H1 (cell line): Measurements from ENCODE around the gene TXNRD3. TPM values are rescaled to one million over a fixed set of nuclear protein-coding genes. Genes with fewer than 3 reads are reported as not detected.
A peak's percentile ranks its signal among the peaks of the same experiment; 100 is the strongest.

Source experiments
- CTCF ChIA-PET: fragments of 300-600 bp; sonication (Branson Sonifier 250); formaldehyde crosslinking; loops from one replicate; lab custom pipeline; 2021; ENCODE audit not compliant: partially characterized antibody; lab: Charles Lee
- POLR2A ChIA-PET: fragments of 300-600 bp; sonication (Branson Sonifier 250); formaldehyde crosslinking; loops from one replicate; lab custom pipeline; 2021; ENCODE audit warnings: inconsistent platforms; ENCODE audit not compliant: partially characterized antibody; lab: Charles Lee
- DNase-seq, 2 experiments: peaks; one replicate each; pipeline versions ENCODE4 v3.0.0 to v3.0.0-alpha.2; 2010 to 2022; ENCODE audit warnings: low spot score in 2 of 2, low read depth in 1 of 2, mixed read lengths in 1 of 2
- FAIRE-seq: peaks from 2 replicates; lab custom pipeline; 2011; peaks lifted over from hg19 to GRCh38; lab: Jason Lieb, UNC
- H2AFZ ChIP-seq: 2 replicates; pipeline ENCODE4 v1.8.1; 2012; ENCODE audit warnings: low read length, inconsistent platforms
- H2AK5ac ChIP-seq: 2 replicates; pipeline ENCODE4 v1.6.1; 2013; ENCODE audit warnings: low read depth, low read length
- H2BK120ac ChIP-seq: replicated peaks from 2 replicates; pipeline ENCODE3; 2013; ENCODE audit warnings: low read depth, low read length, inconsistent platforms
- H2BK12ac ChIP-seq: 2 replicates; pipeline ENCODE4 v1.6.1; 2013; ENCODE audit warnings: low read depth, low read length
- H2BK15ac ChIP-seq: 2 replicates; pipeline ENCODE4 v1.6.1; 2013; ENCODE audit warnings: low read length
- H2BK20ac ChIP-seq: 2 replicates; pipeline ENCODE4 v1.6.1; 2013; ENCODE audit warnings: low read length
- H2BK5ac ChIP-seq: 2 replicates; pipeline ENCODE4 v1.6.1; 2013; ENCODE audit warnings: low read depth, low read length
- H3K14ac ChIP-seq: 2 replicates; pipeline ENCODE4 v1.6.1; 2013; ENCODE audit warnings: inconsistent platforms; ENCODE audit not compliant: insufficient read length
- H3K18ac ChIP-seq: 2 replicates; pipeline ENCODE4 v1.6.1; 2013; ENCODE audit warnings: low read length; ENCODE audit errors: extremely low read depth
- H3K23ac ChIP-seq: 2 replicates; pipeline ENCODE4 v1.6.1; 2013; ENCODE audit warnings: inconsistent platforms; ENCODE audit not compliant: insufficient read length
- H3K23me2 ChIP-seq: 2 replicates; pipeline ENCODE4 v1.6.1; 2013; ENCODE audit warnings: low read depth, low read length
- H3K27ac ChIP-seq: 2 replicates; pipeline ENCODE4 v1.6.1; 2011; ENCODE audit warnings: low read depth, low read length, inconsistent platforms
- H3K27me3 ChIP-seq, 4 experiments: replicated peaks in 1 of 4; 1 replicate in 1 of 4; 2 replicates in 3 of 4; pipeline versions ENCODE4 v1.6.1 to v1.8.1; 2011 to 2013; ENCODE audit warnings: low read length in 3 of 4, mild to moderate bottlenecking in 3 of 4, inconsistent platforms in 2 of 4, mixed read lengths in 2 of 4, moderate library complexity in 1 of 4; ENCODE audit not compliant: control insufficient read depth in 3 of 4, insufficient read depth in 3 of 4; ENCODE audit errors: extremely low read depth in 1 of 4
- H3K36me3 ChIP-seq, 4 experiments: 2 replicates each; pipeline versions ENCODE4 v1.6.1 to v1.8.1; 2011 to 2013; ENCODE audit warnings: mild to moderate bottlenecking in 4 of 4, low read length in 3 of 4, moderate library complexity in 2 of 4, control low read depth in 1 of 4, inconsistent platforms in 1 of 4; ENCODE audit not compliant: insufficient read depth in 4 of 4, control insufficient read depth in 2 of 4
- H3K4ac ChIP-seq: replicated peaks from 2 replicates; pipeline ENCODE3; 2013; ENCODE audit warnings: low read length, low read depth, mixed read lengths, inconsistent platforms; ENCODE audit not compliant: insufficient read length
- H3K4me1 ChIP-seq, 4 experiments: replicated peaks in 1 of 4; 1 replicate in 1 of 4; 2 replicates in 3 of 4; pipeline versions ENCODE4 v1.6.1 to v1.8.1; 2011 to 2013; ENCODE audit warnings: low read length in 3 of 4, inconsistent platforms in 2 of 4, mixed read lengths in 1 of 4; ENCODE audit not compliant: insufficient read depth in 4 of 4, control insufficient read depth in 3 of 4
- H3K4me2 ChIP-seq, 2 experiments: 2 replicates each; pipeline versions ENCODE4 v1.6.1 to v1.8.1; 2011 to 2013; ENCODE audit warnings: low read depth in 2 of 2, low read length in 2 of 2, control low read depth in 1 of 2, inconsistent platforms in 1 of 2, mild to moderate bottlenecking in 1 of 2; ENCODE audit not compliant: insufficient read depth in 1 of 2
- H3K4me3 ChIP-seq, 4 experiments: fragments of 200-600, 300-600 bp in 1 of 4; sonication (generic), shearing (Covaris generic), sonication (Bioruptor Twin) in 1 of 4; 2 replicates each; pipeline versions ENCODE4 v1.5.1 to v1.8.1; 2011 to 2016; ENCODE audit warnings: low read length in 4 of 4, low read depth in 3 of 4, control low read depth in 2 of 4, inconsistent platforms in 2 of 4, mild to moderate bottlenecking in 2 of 4, mixed read lengths in 1 of 4, moderate library complexity in 1 of 4; ENCODE audit not compliant: insufficient read depth in 2 of 4; ENCODE audit errors: extremely low read depth in 1 of 4
- H3K56ac ChIP-seq: replicated peaks from 2 replicates; pipeline ENCODE3; 2013; ENCODE audit warnings: low read depth, mild to moderate bottlenecking, mixed read lengths, low read length, inconsistent platforms; ENCODE audit not compliant: insufficient read length
- H3K79me1 ChIP-seq: 2 replicates; pipeline ENCODE4 v1.6.1; 2013; ENCODE audit warnings: low read depth, low read length, control low read depth
- H3K79me2 ChIP-seq, 2 experiments: 2 replicates each; pipeline versions ENCODE4 v1.6.1 to v1.8.1; 2012 to 2013; ENCODE audit warnings: low read length in 2 of 2, mild to moderate bottlenecking in 2 of 2, inconsistent platforms in 1 of 2; ENCODE audit not compliant: insufficient read depth in 2 of 2, control insufficient read depth in 1 of 2
- H3K9ac ChIP-seq, 4 experiments: replicated peaks in 1 of 4; 1 replicate in 1 of 4; 2 replicates in 3 of 4; pipeline versions ENCODE4 v1.6.1 to v1.8.1; 2011 to 2013; ENCODE audit warnings: low read depth in 3 of 4, low read length in 3 of 4, control low read depth in 2 of 4, mild to moderate bottlenecking in 2 of 4, moderate library complexity in 2 of 4, inconsistent platforms in 1 of 4; ENCODE audit errors: extremely low read depth in 1 of 4
- H3K9me3 ChIP-seq, 2 experiments: 2 replicates each; pipeline versions ENCODE4 v1.6.1 to v1.8.1; 2012 to 2013; ENCODE audit warnings: mild to moderate bottlenecking in 2 of 2, moderate library complexity in 2 of 2, control low read depth in 1 of 2, inconsistent platforms in 1 of 2, low read depth in 1 of 2, low read length in 1 of 2, mixed read lengths in 1 of 2; ENCODE audit not compliant: insufficient read depth in 2 of 2
- H4K20me1 ChIP-seq, 2 experiments: replicated peaks in 1 of 2; 2 replicates each; pipeline versions ENCODE3 to v1.8.1; 2011 to 2013; ENCODE audit warnings: inconsistent platforms in 2 of 2, low read length in 2 of 2, mild to moderate bottlenecking in 1 of 2; ENCODE audit not compliant: insufficient read depth in 2 of 2, control insufficient read depth in 1 of 2
- H4K5ac ChIP-seq: 2 replicates; pipeline ENCODE4 v1.6.1; 2013; ENCODE audit warnings: low read length, low read depth, mixed read lengths, inconsistent platforms; ENCODE audit not compliant: insufficient read length
- H4K8ac ChIP-seq: 2 replicates; pipeline ENCODE4 v1.8.0; 2013; ENCODE audit warnings: mild to moderate bottlenecking, moderate library complexity, low read length, inconsistent platforms; ENCODE audit not compliant: insufficient read depth; ENCODE audit errors: extremely low read depth
- H4K91ac ChIP-seq: replicated peaks from 2 replicates; pipeline ENCODE3; 2013; ENCODE audit warnings: low read length, mixed read lengths, inconsistent platforms; ENCODE audit not compliant: insufficient read length
- CHD2 ChIP-seq: IDR thresholded peaks from 2 replicates; pipeline ENCODE4 v1.6.1; 2012; ENCODE audit warnings: low read length, improper control_type of control experiment
- CTCF ChIP-seq, 3 experiments: IDR thresholded peaks; 1 replicate in 2 of 3; 2 replicates in 1 of 3; pipeline versions ENCODE4 v1.5.1 to v1.6.1; 2011; ENCODE audit warnings: low read length in 3 of 3, mild to moderate bottlenecking in 3 of 3, inconsistent platforms in 2 of 3, low read depth in 1 of 3, moderate library complexity in 1 of 3; ENCODE audit not compliant: insufficient read depth in 1 of 3; ENCODE audit errors: control extremely low read depth in 1 of 3
- RAD21 ChIP-seq, 2 experiments: IDR thresholded peaks in 1 of 2; conservative IDR thresholded peaks in 1 of 2; 2 replicates each; pipeline ENCODE4 v1.6.1; 2011; ENCODE audit warnings: low read depth in 2 of 2, low read length in 2 of 2, improper control_type of control experiment in 1 of 2, inconsistent platforms in 1 of 2, mild to moderate bottlenecking in 1 of 2, moderate library complexity in 1 of 2
- TBP ChIP-seq: IDR thresholded peaks from 2 replicates; pipeline ENCODE4 v1.6.1; 2011; ENCODE audit warnings: low read depth, low read length, improper control_type of control experiment
- WGBS, 2 experiments: shearing (Covaris generic) in 1 of 2; methylation state at CpG; one replicate each; pipeline versions ENCODE4 v1.1.6 to v1.1.7; 2013 to 2015; ENCODE audit warnings: low lambda C conversion rate in 2 of 2, mixed read lengths in 2 of 2, inconsistent platforms in 1 of 2, low coverage in 1 of 2, missing lambda C conversion rate in 1 of 2; ENCODE audit not compliant: insufficient replicate concordance in 2 of 2, insufficient coverage in 1 of 2, insufficient read length in 1 of 2; ENCODE audit errors: extremely low coverage in 1 of 2, missing lambda C conversion rate in 1 of 2; 5-methylcytosine and 5-hydroxymethylcytosine counted together
- polyA plus RNA-seq, 7 experiments: library from polyadenylated mRNA; depleted of rRNA in 3 of 7; stranded (reverse) in 5 of 7; unstranded in 2 of 7; fragments of >200 nt in 5 of 7; fragments of 200-250 nt in 2 of 7; gene quantifications; 1 replicate in 5 of 7; 2 replicates in 1 of 7; 4 replicates in 1 of 7; pipeline versions ENCODE4 v1.2.1 to v1.2.3, GENCODE V29; 2011 to 2013; ENCODE audit warnings: missing spikeins in 2 of 7, mixed read lengths in 2 of 7
- total RNA-seq: library from RNA; stranded (reverse); fragmentation: NEBNext Ultra II Directional; extraction: Animal tissue kit (Norgen Biotek cat#: 25700); gene quantifications from 2 replicates; pipeline ENCODE4 v1.2.1, GENCODE V29; 2021

The TXNRD3 gene
- total and polyA plus RNA-seq, 2 of the 8 experiments (the other 6 are each of a cell fraction or from before 2014, with no cell fraction given) = 3.4 to 4.3 TPM

GRCh38 chr3:126567696-126568438 is 87.1 kb downstream of the TXNRD3 start:
- no peaks in the 10 kb centered on the region for H3K23me2 ChIP-seq
- ChIA-PET POLR2A (no interaction called here), CTCF (interaction anchor here (1.3 to 2.3 kb wide), 2 partner anchors 21 to 77 kb away, joined by 4 to 7 read pairs; no protein-coding TSS in a partner anchor)
- H3K9ac ChIP-seq = no peak overlapping the region
- no peaks in the 10 kb centered on the region; a peak in 1 of 7 replicates for H3K27me3 ChIP-seq
- no peak overlapping the region for H2BK120ac ChIP-seq
- FAIRE-seq (no peak), DNase-seq (peak in 1 of 2 experiments; percentile 45)
- H3K36me3 ChIP-seq = no peaks in the 10 kb centered on the region
- H4K91ac ChIP-seq = no peak overlapping the region
- no peak overlapping the region for H3K4me2 ChIP-seq
- no peak overlapping the region for H3K4me3 ChIP-seq
- 71% methylated on average over 10 of the region's 10 CpGs; no CpG with 5 or more reads in 1 of the 2 experiments for WGBS, 2 experiments
- H3K9me3 ChIP-seq = no peaks in the 10 kb centered on the region
- no peak overlapping the region for H2BK5ac ChIP-seq
- no peaks in the 10 kb centered on the region for H3K79me2 ChIP-seq
- no peak overlapping the region for H3K14ac ChIP-seq
- H2AK5ac ChIP-seq = no peak overlapping the region
- no peaks in the 10 kb centered on the region for H4K20me1 ChIP-seq
- no peak overlapping the region for H4K8ac ChIP-seq
- no peaks in the 10 kb centered on the region for H3K79me1 ChIP-seq
- peaks cover 0 to 4% (median 1%) of the 10 kb centered on the region in 4 experiments; a peak in 2 of 7 replicates for H3K4me1 ChIP-seq
- H2BK15ac ChIP-seq = no peak overlapping the region
- no peak overlapping the region for H3K27ac ChIP-seq
- H4K5ac ChIP-seq = no peak overlapping the region
- H3K56ac ChIP-seq = no peak overlapping the region
- H3K23ac ChIP-seq = no peak overlapping the region
- no peak overlapping the region for H3K4ac ChIP-seq
- H3K18ac ChIP-seq = no peak overlapping the region
- H2BK20ac ChIP-seq = no peak overlapping the region
- H2BK12ac ChIP-seq = no peak overlapping the region
- H2AFZ ChIP-seq = no peak overlapping the region
- peak; percentile 49 to 62 for TF ChIP-seq RAD21 (IDR thresholded peaks at IDR 0.05 in 1 of 2, conservative IDR thresholded peaks at IDR 0.05 in 1 of 2; ENCODE audit: low read depth in 2 of 2, low read length in 2 of 2)
- TF ChIP-seq TBP = no peak
- TF ChIP-seq CTCF (IDR thresholded peaks at IDR 0.05; ENCODE audit: control extremely low read depth in 1 of 3, insufficient read depth in 1 of 3, low read depth in 1 of 3, low read length in 3 of 3) = peak; percentile 36 to 54 (median 38); a peak in 3 of 4 replicates
- TF ChIP-seq CHD2 = no peak
